HepG2 (cell line): ENCODE measurements around the gene CPM.

Experiments
- MXI1 ChIP-seq: IDR thresholded peaks from 3 replicates; pipeline ENCODE4 v1.6.1; 2012; ENCODE audit warnings: low read depth, low read length, inconsistent platforms, borderline replicate concordance
- ZNF567 ChIP-seq: sonication (generic); formaldehyde crosslinking; IDR thresholded peaks from 2 replicates; pipeline ENCODE4 v1.8.1; 2023; ENCODE audit warnings: mild to moderate bottlenecking, missing genetic modification reagents, borderline replicate concordance
- TF ChIP-seq, protein P1 (sequence below): sonication (generic); formaldehyde crosslinking; IDR thresholded peaks from 2 replicates; pipeline ENCODE4 v1.5.0; 2020; ENCODE audit warnings: mild to moderate bottlenecking, missing genetic modification reagents, moderate library complexity

DNA sequence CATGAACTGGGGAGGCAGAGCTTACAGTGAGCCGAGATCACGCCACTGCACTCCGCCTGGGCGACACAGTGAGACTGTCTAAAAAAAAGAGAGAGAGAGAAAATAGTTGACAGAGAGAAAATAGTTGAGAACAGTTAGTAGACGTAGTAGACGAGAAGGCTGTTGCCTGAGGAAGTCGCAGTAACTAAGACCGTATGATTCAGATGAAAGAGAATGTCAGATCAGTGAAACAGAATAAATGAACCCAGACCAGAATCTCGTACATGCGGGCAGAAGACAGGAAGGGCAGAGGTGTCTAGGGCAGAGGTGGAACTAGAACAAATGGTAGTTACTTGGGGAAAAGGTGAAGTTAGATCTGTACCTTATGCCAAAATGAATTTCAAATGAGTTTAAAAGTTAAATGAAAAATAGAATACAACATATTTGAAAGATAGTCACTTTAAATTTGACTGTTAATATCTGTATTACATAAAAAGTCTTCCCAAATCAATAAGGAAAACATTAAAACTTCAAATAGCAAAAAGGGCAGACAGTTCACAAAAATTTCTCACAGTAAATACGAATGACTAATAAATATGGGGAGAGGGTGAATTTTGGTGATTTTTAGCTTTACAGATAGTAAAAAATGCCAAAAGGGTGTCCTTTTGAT is 107.3 kb downstream of the CPM start:
- TF ChIP-seq MXI1: no peak
- TF ChIP-seq, protein P1, sequence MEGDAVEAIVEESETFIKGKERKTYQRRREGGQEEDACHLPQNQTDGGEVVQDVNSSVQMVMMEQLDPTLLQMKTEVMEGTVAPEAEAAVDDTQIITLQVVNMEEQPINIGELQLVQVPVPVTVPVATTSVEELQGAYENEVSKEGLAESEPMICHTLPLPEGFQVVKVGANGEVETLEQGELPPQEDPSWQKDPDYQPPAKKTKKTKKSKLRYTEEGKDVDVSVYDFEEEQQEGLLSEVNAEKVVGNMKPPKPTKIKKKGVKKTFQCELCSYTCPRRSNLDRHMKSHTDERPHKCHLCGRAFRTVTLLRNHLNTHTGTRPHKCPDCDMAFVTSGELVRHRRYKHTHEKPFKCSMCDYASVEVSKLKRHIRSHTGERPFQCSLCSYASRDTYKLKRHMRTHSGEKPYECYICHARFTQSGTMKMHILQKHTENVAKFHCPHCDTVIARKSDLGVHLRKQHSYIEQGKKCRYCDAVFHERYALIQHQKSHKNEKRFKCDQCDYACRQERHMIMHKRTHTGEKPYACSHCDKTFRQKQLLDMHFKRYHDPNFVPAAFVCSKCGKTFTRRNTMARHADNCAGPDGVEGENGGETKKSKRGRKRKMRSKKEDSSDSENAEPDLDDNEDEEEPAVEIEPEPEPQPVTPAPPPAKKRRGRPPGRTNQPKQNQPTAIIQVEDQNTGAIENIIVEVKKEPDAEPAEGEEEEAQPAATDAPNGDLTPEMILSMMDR (CRISPR knock-in tag): no peak
- no peak for TF ChIP-seq ZNF567 (CRISPR knock-in tag)
